KOPT-K1 (cell line): ENCODE results near the gene ADAMTS9.

Source experiments
- H3K27ac ChIP-seq: fragments of 200-600 bp; sonication (generic); 2 replicates; pipeline ENCODE4 v1.5.1; 2016; ENCODE audit warnings: antibody characterized with exemption, mild to moderate bottlenecking, low read depth, low read length; ENCODE audit not compliant: poor library complexity, severe bottlenecking
- H3K36me3 ChIP-seq: fragments of 200-600 bp; sonication (generic); 2 replicates; pipeline ENCODE4 v1.5.1; 2017; ENCODE audit warnings: antibody characterized with exemption, mild to moderate bottlenecking, low read length, moderate library complexity; ENCODE audit not compliant: insufficient read depth
- H3K9me3 ChIP-seq: fragments of 200-600 bp; sonication (generic); 2 replicates; pipeline ENCODE4 v1.5.1; 2017; ENCODE audit warnings: antibody characterized with exemption, low read length, mild to moderate bottlenecking; ENCODE audit not compliant: insufficient read depth, poor library complexity, severe bottlenecking

ADAMTS9 gene

DNA sequence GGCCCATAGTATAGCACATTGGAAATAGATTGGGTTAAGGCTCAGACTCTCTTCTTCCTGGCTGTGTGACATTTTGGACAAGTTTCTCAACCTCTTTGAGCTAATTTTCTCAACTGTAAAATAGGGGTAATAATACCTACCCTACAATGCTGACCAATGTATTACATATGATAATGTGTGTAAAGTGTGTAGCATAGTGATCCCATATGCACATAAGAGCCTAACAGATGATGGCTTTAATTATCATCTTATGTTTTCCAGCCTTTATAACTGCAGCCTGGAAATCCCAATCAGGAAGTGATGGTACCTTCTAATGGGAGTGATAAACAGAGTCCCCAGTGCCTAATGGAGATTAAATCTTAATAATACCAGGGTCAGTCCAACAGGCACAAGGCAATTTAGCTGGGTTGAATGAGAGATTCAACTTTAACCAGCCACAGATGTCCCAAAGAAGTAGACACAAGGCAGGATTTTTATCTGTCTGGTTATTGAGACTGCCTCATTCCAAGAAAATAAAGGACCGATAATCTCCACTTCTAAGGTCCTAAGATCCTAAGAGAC is 12.0 kb downstream of the ADAMTS9 start:
- H3K9me3 ChIP-seq = no peaks in the 10 kb centered on the region

DNA sequence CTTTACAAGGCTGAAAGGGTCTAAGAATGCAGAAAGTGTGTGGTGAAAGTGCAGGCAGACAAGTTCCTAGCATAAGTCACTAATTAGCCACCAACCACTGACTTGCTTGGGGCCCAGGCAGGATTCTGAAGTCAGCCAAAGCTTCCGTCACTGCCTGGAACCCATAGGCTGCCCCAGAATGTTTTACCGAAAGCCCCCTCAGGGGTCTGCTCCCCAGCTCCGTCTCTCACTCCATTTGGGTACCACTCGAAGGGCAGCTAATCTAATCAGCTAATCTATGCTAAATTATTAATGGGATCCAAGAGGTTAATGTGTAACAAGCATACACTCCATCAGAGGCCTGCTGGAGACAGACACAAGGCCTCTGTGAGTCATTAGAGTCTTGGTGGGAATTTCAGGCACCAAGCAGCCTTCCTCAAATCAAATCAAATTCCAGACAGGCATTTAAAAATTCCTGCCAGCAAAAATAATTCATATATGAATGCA is 13.2 kb downstream of the ADAMTS9 start:
- H3K9me3 ChIP-seq = no peaks in the 10 kb centered on the region
- H3K36me3 ChIP-seq = no peaks in the 10 kb centered on the region
- H3K27ac ChIP-seq = no peak overlapping the region

More for the DNA sequence above, 12.0 kb downstream of the ADAMTS9 start:
- H3K27ac ChIP-seq = no peak overlapping the region
- H3K36me3 ChIP-seq = no peaks in the 10 kb centered on the region

DNA sequence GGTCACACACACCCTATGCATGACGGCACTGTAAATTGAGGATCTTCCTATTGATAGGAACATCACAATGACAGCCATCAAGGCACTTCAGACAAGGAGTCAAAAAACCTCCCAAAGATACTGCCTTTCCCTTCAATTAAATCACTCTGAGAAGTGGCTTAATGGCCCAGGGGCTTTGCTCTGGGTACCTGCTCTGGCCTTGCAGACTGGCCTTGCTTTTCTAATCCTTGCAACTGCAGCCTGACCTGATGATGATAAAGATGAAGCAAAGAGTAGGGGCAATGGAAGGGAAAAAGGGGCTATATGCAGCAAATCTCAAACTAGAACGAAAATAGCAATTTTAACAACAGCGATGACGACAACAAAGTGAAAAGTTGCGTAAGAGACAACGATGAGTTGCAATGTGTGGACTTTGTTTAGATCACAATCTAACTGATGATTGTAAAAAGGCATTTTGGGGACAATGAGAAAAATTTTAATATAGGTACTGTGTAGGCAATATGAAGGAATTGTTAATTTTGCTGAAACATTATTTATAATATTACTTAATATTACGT is 14.6 kb downstream of the ADAMTS9 start:
- Histone ChIP-seq H3K9me3 (no peaks in the 10 kb centered on the region), H3K27ac (no peak overlapping the region)

DNA sequence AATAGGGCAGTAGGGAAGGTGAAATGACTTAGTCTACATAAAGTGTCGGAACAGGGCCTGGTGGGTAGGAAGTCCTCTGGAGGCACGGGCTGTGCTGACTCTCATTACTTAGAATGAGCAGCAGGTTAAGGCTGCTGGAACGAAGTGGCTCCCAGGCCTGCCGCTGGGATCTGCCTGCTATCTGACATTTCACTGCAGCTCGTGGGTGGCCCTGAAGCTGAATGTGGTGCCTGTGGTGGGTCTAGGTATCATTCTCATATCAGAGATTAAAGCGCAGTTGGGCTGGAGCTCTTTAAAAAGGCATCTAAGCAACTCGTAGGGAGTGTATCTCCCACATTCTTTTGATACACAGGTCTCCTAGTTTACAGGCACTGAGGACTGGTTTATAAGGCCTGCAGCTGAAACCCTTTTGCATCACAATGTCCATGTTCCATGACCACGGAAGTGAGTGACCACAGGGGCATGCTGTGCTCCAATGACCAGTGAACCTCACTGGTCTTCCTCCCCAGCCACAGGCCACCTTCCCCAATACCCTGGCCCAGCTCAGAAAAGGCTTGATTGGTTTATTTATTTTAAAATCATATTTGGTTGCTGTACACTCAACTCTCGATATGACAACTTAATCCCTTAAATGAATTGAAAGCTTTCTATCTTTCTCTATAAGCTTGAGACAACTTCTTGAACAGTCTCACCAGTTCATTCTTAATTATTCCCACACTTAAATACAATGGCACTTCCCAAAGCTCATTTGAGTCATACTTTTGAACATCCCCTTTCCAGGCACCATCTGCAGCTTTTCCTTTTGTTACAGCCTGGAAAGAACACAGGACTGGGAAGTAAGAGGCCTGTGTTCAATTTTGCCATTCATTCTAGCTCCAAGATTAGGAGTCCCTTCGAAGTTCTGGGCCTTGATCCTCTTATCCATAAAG is 19.0 kb downstream of the ADAMTS9 start:
- H3K9me3 ChIP-seq = no peaks in the 10 kb centered on the region
- no peak overlapping the region for H3K27ac ChIP-seq
- no peaks in the 10 kb centered on the region for H3K36me3 ChIP-seq

More for the DNA sequence above, 14.6 kb downstream of the ADAMTS9 start:
- H3K36me3 ChIP-seq = no peaks in the 10 kb centered on the region

DNA sequence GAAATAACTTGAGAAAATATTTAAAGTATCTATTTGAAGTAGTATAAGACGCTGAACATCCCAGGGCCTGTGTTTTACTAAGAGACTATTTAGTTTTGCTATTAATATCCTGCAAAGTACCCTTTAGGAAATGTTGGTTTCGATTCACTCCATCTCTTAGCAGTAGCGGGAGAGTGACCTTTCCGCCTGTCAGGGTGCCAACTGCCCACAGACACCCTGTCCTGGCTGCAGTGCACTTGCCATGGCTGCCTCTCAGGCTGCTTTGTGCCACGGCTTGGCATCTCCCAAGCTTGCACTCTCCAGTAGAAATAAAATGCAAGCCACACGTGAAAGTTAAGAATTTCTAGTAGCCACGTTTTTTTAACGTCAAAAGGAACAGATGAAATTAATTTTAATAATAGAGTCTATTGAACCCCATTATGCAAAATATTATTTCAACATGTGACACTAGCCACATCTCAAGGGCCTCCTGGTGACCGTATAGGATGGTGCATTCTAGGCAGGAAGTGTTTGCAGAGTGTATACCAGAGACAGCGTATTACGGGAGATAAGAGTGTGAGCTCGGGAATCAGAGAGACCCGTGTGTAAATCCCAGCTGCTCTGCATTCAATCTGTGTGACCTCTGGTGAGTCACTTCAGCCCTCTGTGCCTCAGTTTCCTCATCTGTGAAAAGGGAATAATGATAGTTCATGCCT is 19.8 kb downstream of the ADAMTS9 start:
- no peaks in the 10 kb centered on the region for H3K9me3 ChIP-seq
- H3K27ac ChIP-seq = no peak overlapping the region
- H3K36me3 ChIP-seq = no peaks in the 10 kb centered on the region

- H3K9me3 ChIP-seq = no peaks in the 10 kb centered on the region
- H3K27ac ChIP-seq = no peak overlapping the region
- H3K36me3 ChIP-seq = no peaks in the 10 kb centered on the region
These were observed 20.7 kb downstream of the ADAMTS9 start for GRCh38 chr3:64667138-64667537.

GRCh38 chr3:64666171-64666588 is 21.6 kb downstream of the ADAMTS9 start:
- Histone ChIP-seq H3K9me3 (no peaks in the 10 kb centered on the region), H3K36me3 (no peaks in the 10 kb centered on the region), H3K27ac (no peak overlapping the region)

GRCh38 chr3:64664397-64664796 is 23.4 kb downstream of the ADAMTS9 start:
- Histone ChIP-seq H3K9me3 (no peaks in the 10 kb centered on the region), H3K36me3 (no peaks in the 10 kb centered on the region)

GRCh38 chr3:64659617-64659978 is 28.2 kb downstream of the ADAMTS9 start:
- H3K27ac ChIP-seq = no peak overlapping the region
- H3K9me3 ChIP-seq = no peaks in the 10 kb centered on the region
- no peaks in the 10 kb centered on the region for H3K36me3 ChIP-seq

More at GRCh38 chr3:64664397-64664796, 23.4 kb downstream of the ADAMTS9 start:
- H3K27ac ChIP-seq = no peak overlapping the region

DNA sequence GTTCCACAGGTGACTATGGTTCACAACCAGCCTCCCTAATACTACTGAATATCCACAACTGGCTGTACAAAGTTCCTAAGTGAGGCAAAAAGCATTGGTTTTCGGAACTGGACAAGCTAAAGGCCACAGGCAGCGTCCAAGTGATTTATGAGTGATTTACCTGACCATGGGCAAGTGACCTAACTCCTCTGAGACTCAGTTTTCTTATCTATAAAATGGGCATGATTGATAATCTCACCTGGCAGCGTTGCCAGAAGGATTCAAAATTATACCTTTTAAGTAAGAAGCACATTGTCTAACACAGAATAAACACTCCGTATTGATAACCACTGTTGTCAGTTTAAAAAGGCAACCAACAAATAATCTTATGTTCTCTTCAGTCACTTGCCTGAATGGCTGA is 29.8 kb downstream of the ADAMTS9 start:
- Histone ChIP-seq H3K27ac (no peak overlapping the region), H3K36me3 (no peaks in the 10 kb centered on the region), H3K9me3 (no peaks in the 10 kb centered on the region)

- no peaks in the 10 kb centered on the region for H3K9me3 ChIP-seq
- no peaks in the 10 kb centered on the region for H3K36me3 ChIP-seq
- H3K27ac ChIP-seq = no peak overlapping the region
These were observed 31.3 kb downstream of the ADAMTS9 start for GRCh38 chr3:64656544-64656943.

DNA sequence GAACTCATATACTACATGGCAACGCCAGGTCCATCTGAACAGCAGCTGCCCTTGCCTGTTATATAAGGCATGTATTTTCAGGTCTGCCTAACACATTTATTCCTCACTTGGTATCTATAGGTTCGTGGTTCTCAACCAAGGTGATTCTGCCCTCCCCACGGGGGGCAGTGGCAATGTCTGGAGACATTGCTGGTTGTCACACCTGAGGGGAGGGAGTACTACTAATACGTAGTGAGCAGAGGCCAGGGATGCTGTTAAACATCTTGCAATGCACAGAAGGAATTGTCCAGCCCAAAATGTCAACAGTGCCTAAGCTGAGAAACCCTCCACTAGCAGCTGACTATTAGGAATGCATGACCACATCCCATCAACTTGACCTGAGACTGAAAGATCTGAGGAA is 32.6 kb downstream of the ADAMTS9 start:
- no peak overlapping the region for H3K27ac ChIP-seq
- H3K9me3 ChIP-seq = no peaks in the 10 kb centered on the region
- no peaks in the 10 kb centered on the region for H3K36me3 ChIP-seq

DNA sequence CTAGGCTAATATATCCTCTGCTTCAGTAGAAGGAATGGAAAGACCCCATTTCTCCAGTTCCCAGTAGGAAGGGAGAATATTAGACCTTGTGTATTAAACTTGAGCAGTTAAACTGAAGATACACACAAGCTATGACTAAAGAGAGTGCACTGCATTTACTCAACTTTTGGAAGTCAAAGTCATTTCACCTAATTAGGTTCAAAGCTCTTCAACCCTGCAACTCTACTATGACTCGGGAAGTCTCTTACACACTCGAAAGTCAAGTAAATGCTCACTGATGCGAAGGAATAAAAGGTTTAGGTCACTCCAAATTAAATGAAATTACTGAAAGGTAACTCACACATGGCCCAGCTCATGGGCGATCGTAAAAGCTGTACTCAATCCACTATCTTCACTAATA is 33.8 kb downstream of the ADAMTS9 start:
- Histone ChIP-seq H3K27ac (no peak overlapping the region), H3K36me3 (no peaks in the 10 kb centered on the region), H3K9me3 (no peaks in the 10 kb centered on the region)

DNA sequence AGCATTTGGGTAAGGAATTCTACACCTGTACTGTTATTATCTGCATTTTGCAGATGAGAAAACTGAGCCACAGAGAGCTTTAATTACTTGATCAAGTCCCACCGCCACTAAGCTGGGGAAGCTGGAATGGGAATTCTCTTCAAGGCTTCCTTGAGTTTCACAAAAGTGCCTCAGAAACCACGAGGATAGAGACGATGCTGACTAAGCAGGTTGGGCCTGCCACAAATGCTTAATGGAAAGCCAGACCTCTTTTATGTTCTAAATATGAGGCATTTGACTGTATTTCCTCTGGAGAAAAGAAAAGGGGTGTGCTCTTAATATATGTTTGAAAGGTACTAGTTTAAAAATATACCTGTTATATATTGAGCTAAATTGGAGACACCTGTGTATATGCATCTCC is 34.7 kb downstream of the ADAMTS9 start:
- Histone ChIP-seq H3K27ac (no peak overlapping the region), H3K9me3 (no peaks in the 10 kb centered on the region), H3K36me3 (no peaks in the 10 kb centered on the region)

GRCh38 chr3:64651741-64652241 is 36.0 kb downstream of the ADAMTS9 start:
- H3K9me3 ChIP-seq = no peaks in the 10 kb centered on the region
- H3K36me3 ChIP-seq = no peaks in the 10 kb centered on the region
- H3K27ac ChIP-seq = no peak overlapping the region
